Sciatic nerve (tissue), 2 donors: ENCODE results near the gene S100A5. TPM values are rescaled to one million over a fixed set of nuclear protein-coding genes. Genes with fewer than 3 reads are reported as not detected.

Source experiments
- ATAC-seq: fragments of 200-7000 bp; cut with Tn5 transposase; one replicate; pipeline ENCODE4 v1.9.1; 2020; ENCODE audit warnings: mild to moderate bottlenecking, moderate library complexity
- DNase-seq: peaks from one replicate; pipeline ENCODE4 v3.0.0-alpha.2; 2020; ENCODE audit warnings: low spot score
- intact Hi-C: fragments of 100-400 bp; cut with DNase I; formaldehyde crosslinking; loops from one replicate; pipeline ENCODE4 v1.14.2; 2022
- total RNA-seq: library from RNA; stranded (reverse); fragmentation: NEBNext Ultra II Directional; extraction: Animal tissue kit (Norgen Biotek cat#: 25700); gene quantifications from one replicate; pipeline ENCODE4 v1.2.1, GENCODE V29; 2021
- donor health status: DM: no; HTN: no; CAD: no.
- donor health status: DM: no; HTN: no; CAD: no.

The S100A5 gene
- total RNA-seq, 1 donor from 2014 or later = not detected

GRCh38 chr1:153550398-153550758 lies 9.6 kb upstream of the S100A5 start:
- no peak for DNase-seq

GRCh38 chr1:153549741-153550397 lies 9.1 kb upstream of the S100A5 start:
- ATAC-seq (no peak), DNase-seq (no peak)
- intact Hi-C loops = no loop called here

More at GRCh38 chr1:153550398-153550758, 9.6 kb upstream of the S100A5 start:
- no peak for ATAC-seq
- intact Hi-C loops = no loop called here

- DNase-seq = peak; percentile 75
- intact Hi-C loops = no loop called here
- peak; percentile 31 for ATAC-seq
Observed at GRCh38 chr1:153548722-153549688, 8.3 kb upstream of the S100A5 start, which contains the start of gene S100A3. S100A3 (minus strand) TSS chr1:153549258; CDS start chr1:153548485, 773 bp downstream.

GRCh38 chr1:153547560-153548551 lies 7.1 kb upstream of the S100A5 start:
- ATAC-seq (no peak), DNase-seq (peak; percentile 56)
- intact Hi-C loops = no loop called here

- no peak for DNase-seq
- intact Hi-C loops = no loop called here
- ATAC-seq = no peak
Observed at GRCh38 chr1:153546796-153547559, 6.2 kb upstream of the S100A5 start.

GRCh38 chr1:153546371-153546770 lies 5.6 kb upstream of the S100A5 start:
- intact Hi-C loops = no loop called here
- DNase-seq (no peak), ATAC-seq (no peak)

- intact Hi-C loops = no loop called here
- peak; percentile 96 for DNase-seq
- peak; percentile 94 for ATAC-seq
Observed at GRCh38 chr1:153545067-153546055, 4.6 kb upstream of the S100A5 start, which contains the start of gene S100A4. S100A4 (minus strand) TSS chr1:153545806; CDS start chr1:153544794, 1,012 bp downstream.

GRCh38 chr1:153544453-153545066 lies 3.8 kb upstream of the S100A5 start:
- DNase-seq = no peak
- intact Hi-C loops = no loop called here
- ATAC-seq = no peak

- intact Hi-C loops = no loop called here
- DNase-seq (peak; percentile 51), ATAC-seq (no peak)
Observed at GRCh38 chr1:153543736-153544135, 3.0 kb upstream of the S100A5 start.

GRCh38 chr1:153542956-153543711 lies 2.4 kb upstream of the S100A5 start:
- ATAC-seq (no peak), DNase-seq (peak; percentile 57)
- intact Hi-C loops = no loop called here

GRCh38 chr1:153541641-153542590 lies 1.2 kb upstream of the S100A5 start:
- ATAC-seq = no peak
- DNase-seq = no peak
- intact Hi-C loops = no loop called here

- ATAC-seq (no peak), DNase-seq (peak; percentile 31)
- intact Hi-C loops = no loop called here
Observed at GRCh38 chr1:153539395-153540093, 1.2 kb downstream of the S100A5 start.

GRCh38 chr1:153538315-153538821 lies 2.4 kb downstream of the S100A5 start:
- intact Hi-C loops = no loop called here
- DNase-seq = no peak

GRCh38 chr1:153537376-153537730 lies 3.4 kb downstream of the S100A5 start:
- intact Hi-C loops = no loop called here
- DNase-seq = peak; percentile 58
- no peak for ATAC-seq

More at GRCh38 chr1:153538315-153538821, 2.4 kb downstream of the S100A5 start:
- ATAC-seq = no peak
